ENCODE data around the gene MXRA7.

Gene MXRA7

GRCh38 chr17:76684756-76685155 is 26.0 kb downstream of the MXRA7 start:
- no peak for DNase-seq (ENCODE audit: low spot score)
- no peak for TF ChIP-seq CTCF (IDR thresholded peaks at IDR 0.05; ENCODE audit: borderline replicate concordance, control extremely low read depth, extremely low read depth, insufficient read depth, missing control alignments)
- in situ Hi-C loops (cut with MboI; ENCODE audit: low sequenced_read_pairs, unreplicated experiment) = no loop called here

- in situ Hi-C loops (cut with MboI; ENCODE audit: low sequenced_read_pairs, unreplicated experiment) = no loop called here
- TF ChIP-seq CTCF (IDR thresholded peaks at IDR 0.05; ENCODE audit: borderline replicate concordance, control extremely low read depth, extremely low read depth, insufficient read depth, missing control alignments) = no peak
- DNase-seq (ENCODE audit: low spot score) = no peak
Observed at GRCh38 chr17:76683921-76684745, 26.6 kb downstream of the MXRA7 start.

GRCh38 chr17:76683011-76683755 is 27.6 kb downstream of the MXRA7 start:
- no peak for DNase-seq (ENCODE audit: low spot score)
- in situ Hi-C loops (cut with MboI; ENCODE audit: low sequenced_read_pairs, unreplicated experiment) = no loop called here
- TF ChIP-seq CTCF (IDR thresholded peaks at IDR 0.05; ENCODE audit: borderline replicate concordance, control extremely low read depth, extremely low read depth, insufficient read depth, missing control alignments) = no peak

GRCh38 chr17:76682296-76682695 is 28.5 kb downstream of the MXRA7 start:
- TF ChIP-seq CTCF (IDR thresholded peaks at IDR 0.05; ENCODE audit: borderline replicate concordance, control extremely low read depth, extremely low read depth, insufficient read depth, missing control alignments) = no peak
- in situ Hi-C loops (cut with MboI; ENCODE audit: low sequenced_read_pairs, unreplicated experiment) = no loop called here
- no peak for DNase-seq (ENCODE audit: low spot score)

- DNase-seq (ENCODE audit: low spot score) = peak; percentile 82
- in situ Hi-C loops (cut with MboI; ENCODE audit: low sequenced_read_pairs, unreplicated experiment) = no loop called here
- peak; percentile 72 for TF ChIP-seq CTCF (IDR thresholded peaks at IDR 0.05; ENCODE audit: borderline replicate concordance, control extremely low read depth, extremely low read depth, insufficient read depth, missing control alignments)
Observed at GRCh38 chr17:76681222-76682137, 29.3 kb downstream of the MXRA7 start.

- TF ChIP-seq CTCF (IDR thresholded peaks at IDR 0.05; ENCODE audit: borderline replicate concordance, control extremely low read depth, extremely low read depth, insufficient read depth, missing control alignments) = no peak
- in situ Hi-C loops (cut with MboI; ENCODE audit: low sequenced_read_pairs, unreplicated experiment) = no loop called here
- DNase-seq (ENCODE audit: low spot score) = no peak
Observed at GRCh38 chr17:76679239-76679638, 31.5 kb downstream of the MXRA7 start.

All from GM13976 (cell line).